AG20443 (cell line): ENCODE data around the gene RASA4.
"Not testable (repeated sequence)": the region's sequence is repeated elsewhere in the genome, so short reads cannot be mapped to it uniquely, and the experiment has no call there.

Experiments
- DNase-seq: peaks from one replicate; pipeline ENCODE4 v3.0.0; 2012; ENCODE audit warnings: low spot score, mixed read lengths

Gene RASA4

GRCh38 chr7:102542771-102543170 is 73.8 kb downstream of the RASA4 start:
- DNase-seq: not testable (repeated sequence)

- DNase-seq: not testable (repeated sequence)
Measured at GRCh38 chr7:102542083-102542482, 74.5 kb downstream of the RASA4 start.

- not testable (repeated sequence) for DNase-seq
Measured at GRCh38 chr7:102540604-102541003, 76.0 kb downstream of the RASA4 start.

- not testable (repeated sequence) for DNase-seq
Measured at GRCh38 chr7:102535062-102535615, 81.4 kb downstream of the RASA4 start.

GRCh38 chr7:102532127-102532526 is 84.4 kb downstream of the RASA4 start:
- not testable (repeated sequence) for DNase-seq

- not testable (repeated sequence) for DNase-seq
Measured at GRCh38 chr7:102531583-102531982, 85.0 kb downstream of the RASA4 start.

GRCh38 chr7:102527822-102528793 is 88.4 kb downstream of the RASA4 start:
- not testable (repeated sequence) for DNase-seq

- not testable (repeated sequence) for DNase-seq
Measured at GRCh38 chr7:102527182-102527581, 89.4 kb downstream of the RASA4 start.

- DNase-seq: not testable (repeated sequence)
Measured at GRCh38 chr7:102524803-102525202, 91.8 kb downstream of the RASA4 start.
